Tibial nerve (tissue), 4 donors: ENCODE data around the gene MICAL2. TPM values are rescaled to one million over a fixed set of nuclear protein-coding genes. Genes with fewer than 3 reads are reported as not detected.

ENCODE experiments used
- DNase-seq, 2 donors: peaks; one replicate each; pipeline ENCODE4 v3.0.0-alpha.2; 2019; ENCODE audit warnings: low spot score in 2 of 2
- H3K27ac ChIP-seq, 4 donors: fragments of 200-600 bp; sonication (generic) in 3 of 4; one replicate each; pipeline ENCODE4 v1.5.1; 2017 to 2019; ENCODE audit warnings: mild to moderate bottlenecking in 1 of 4
- H3K27me3 ChIP-seq, 2 donors: fragments of 200-600 bp; sonication (generic) in 1 of 2; one replicate each; pipeline versions ENCODE4 v1.5.1 to v1.6.0; 2017 to 2019
- H3K36me3 ChIP-seq, 3 donors: fragments of 200-600 bp; sonication (generic); one replicate each; pipeline ENCODE4 v1.5.1; 2018 to 2019
- H3K4me1 ChIP-seq, 4 donors: fragments of 200-600 bp; sonication (generic) in 3 of 4; one replicate each; pipeline ENCODE4 v1.5.1; 2017 to 2019
- H3K4me3 ChIP-seq, 4 donors: fragments of 200-600 bp; sonication (generic) in 3 of 4; one replicate each; pipeline ENCODE4 v1.5.1; 2017 to 2019; ENCODE audit warnings: mild to moderate bottlenecking in 1 of 4, moderate library complexity in 1 of 4
- H3K9me3 ChIP-seq, 4 donors: fragments of 200-600 bp; sonication (generic) in 3 of 4; one replicate each; pipeline ENCODE4 v1.5.1; 2017 to 2019
- EP300 ChIP-seq, 2 donors: sonication (generic); formaldehyde crosslinking; IDR thresholded peaks; one replicate each; pipeline ENCODE4 v1.6.1; 2017; ENCODE audit warnings: antibody characterized with exemption in 2 of 2, mild to moderate bottlenecking in 1 of 2
- POLR2A ChIP-seq, 2 donors: fragments of 450-650 bp; IDR thresholded peaks; one replicate each; pipeline ENCODE4 v1.6.1; 2017; ENCODE audit warnings: antibody characterized with exemption in 2 of 2, mild to moderate bottlenecking in 2 of 2, moderate library complexity in 2 of 2
- WGBS, 2 donors: methylation state at CpG; one replicate each; pipeline ENCODE4 v1.1.5; 2018; 5-methylcytosine and 5-hydroxymethylcytosine counted together
- small RNA-seq: library from RNA; depleted of rRNA; stranded (forward); fragments of <200 nt; gene quantifications from one replicate; pipeline ENCODE3, GENCODE V24; 2016
- total RNA-seq, 4 donors: library from RNA; depleted of rRNA; stranded (reverse); fragments of >200 nt; gene quantifications; one replicate each; pipeline ENCODE4 v1.1.0, GENCODE V29; 2016
- TF ChIP-seq, protein P1 (sequence below), 5 experiments: fragments of 200-600 bp in 3 of 5; fragments of 450-650 bp in 2 of 5; sonication (generic) in 3 of 5; IDR thresholded peaks; one replicate each; pipeline ENCODE4 v1.5.1; 2016 to 2019; ENCODE audit warnings: antibody characterized with exemption in 5 of 5, mild to moderate bottlenecking in 3 of 5, moderate library complexity in 2 of 5

MICAL2 gene
- total RNA-seq, 4 donors from 2014 or later, result 87.0 to 136 (median 101) TPM

DNA sequence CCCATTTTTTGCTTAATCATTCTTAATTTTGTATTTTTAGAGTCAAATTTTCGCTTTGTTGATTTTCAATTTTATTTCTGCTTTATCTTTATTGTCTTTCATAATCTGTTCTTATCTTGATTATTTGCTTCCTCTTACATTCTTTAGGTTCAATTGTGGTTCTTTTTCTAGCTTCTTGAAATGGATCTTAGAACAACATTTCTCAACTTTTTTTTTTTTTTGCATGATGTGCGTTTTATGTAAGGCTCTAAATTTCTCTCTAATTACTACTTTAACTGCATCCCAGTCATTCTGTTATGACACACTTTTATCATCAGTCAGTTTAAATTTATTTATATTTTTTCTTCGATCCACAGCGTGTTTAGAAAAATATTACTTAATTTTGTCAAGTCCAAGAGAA, 201.7 kb downstream of the MICAL2 start:
- TF ChIP-seq, protein P1, sequence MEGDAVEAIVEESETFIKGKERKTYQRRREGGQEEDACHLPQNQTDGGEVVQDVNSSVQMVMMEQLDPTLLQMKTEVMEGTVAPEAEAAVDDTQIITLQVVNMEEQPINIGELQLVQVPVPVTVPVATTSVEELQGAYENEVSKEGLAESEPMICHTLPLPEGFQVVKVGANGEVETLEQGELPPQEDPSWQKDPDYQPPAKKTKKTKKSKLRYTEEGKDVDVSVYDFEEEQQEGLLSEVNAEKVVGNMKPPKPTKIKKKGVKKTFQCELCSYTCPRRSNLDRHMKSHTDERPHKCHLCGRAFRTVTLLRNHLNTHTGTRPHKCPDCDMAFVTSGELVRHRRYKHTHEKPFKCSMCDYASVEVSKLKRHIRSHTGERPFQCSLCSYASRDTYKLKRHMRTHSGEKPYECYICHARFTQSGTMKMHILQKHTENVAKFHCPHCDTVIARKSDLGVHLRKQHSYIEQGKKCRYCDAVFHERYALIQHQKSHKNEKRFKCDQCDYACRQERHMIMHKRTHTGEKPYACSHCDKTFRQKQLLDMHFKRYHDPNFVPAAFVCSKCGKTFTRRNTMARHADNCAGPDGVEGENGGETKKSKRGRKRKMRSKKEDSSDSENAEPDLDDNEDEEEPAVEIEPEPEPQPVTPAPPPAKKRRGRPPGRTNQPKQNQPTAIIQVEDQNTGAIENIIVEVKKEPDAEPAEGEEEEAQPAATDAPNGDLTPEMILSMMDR (IDR thresholded peaks at IDR 0.05), result no peak
- TF ChIP-seq EP300 (IDR thresholded peaks at IDR 0.05) (no peak), POLR2A (IDR thresholded peaks at IDR 0.05) (no peak)
- H3K9me3 ChIP-seq, result peaks cover 0 to 24% (median 6%) of the 10 kb centered on the region in 4 donors
- 95% methylated on average over 4 of the region's 4 CpGs for WGBS, 2 donors
- no peak overlapping the region for H3K27ac ChIP-seq
- H3K27me3 ChIP-seq, result no peaks in the 10 kb centered on the region
- DNase-seq, result no peak
- H3K4me3 ChIP-seq, result no peak overlapping the region
- no peaks in the 10 kb centered on the region for H3K4me1 ChIP-seq
- H3K36me3 ChIP-seq, result no peaks in the 10 kb centered on the region

Small RNA genes lying within 50 kb of the gene (small RNA-seq; reads per million reads assigned to genes)
- gene MIR6124, result not detected

Other genes starting within 250 kb of the MICAL2 start
- 100 to 1,000 TPM; 192 to 446 (median 254) TPM for gene DKK3, start 102.0 kb upstream of the MICAL2 start, total RNA-seq